Spleen (tissue), 11 donors: ENCODE measurements around the gene KIAA0586. TPM values are rescaled to one million over a fixed set of nuclear protein-coding genes. Genes with fewer than 3 reads are reported as not detected.
"Not testable (repeated sequence)": the region's sequence is repeated elsewhere in the genome, so short reads cannot be mapped to it uniquely, and the experiment has no call there.

Source experiments
- DNase-seq: peaks from one replicate; pipeline ENCODE4 v3.0.0-alpha.2; 2020
- H3K27ac ChIP-seq, 8 donors: fragments of 200-600 bp; sonication (generic) in 7 of 8; 1 replicate in 4 of 8; 2 replicates in 4 of 8; pipeline versions ENCODE4 v1.5.0 to v1.8.0; 2016 to 2021; ENCODE audit warnings: inconsistent platforms in 4 of 8, mild to moderate bottlenecking in 4 of 8, moderate library complexity in 1 of 8
- H3K27me3 ChIP-seq, 7 donors: fragments of 200-600 bp; sonication (generic) in 6 of 7; replicated peaks in 1 of 7; 1 replicate in 4 of 7; 2 replicates in 3 of 7; pipeline versions ENCODE4 v1.5.0 to v1.8.0; 2016 to 2021; ENCODE audit warnings: inconsistent platforms in 3 of 7, mild to moderate bottlenecking in 1 of 7
- H3K36me3 ChIP-seq, 6 donors: fragments of 200-600 bp; sonication (generic) in 5 of 6; 1 replicate in 4 of 6; 2 replicates in 2 of 6; pipeline versions ENCODE4 v1.5.0 to v1.8.0; 2016 to 2021; ENCODE audit warnings: inconsistent platforms in 2 of 6
- H3K4me1 ChIP-seq, 6 donors: fragments of 200-600 bp; sonication (generic) in 5 of 6; 1 replicate in 3 of 6; 2 replicates in 3 of 6; pipeline versions ENCODE4 v1.5.0 to v1.8.0; 2016 to 2021; ENCODE audit warnings: inconsistent platforms in 3 of 6
- H3K4me3 ChIP-seq, 8 donors: fragments of 200-600 bp; sonication (generic) in 7 of 8; 1 replicate in 4 of 8; 2 replicates in 4 of 8; pipeline versions ENCODE4 v1.5.0 to v1.8.0; 2016 to 2021; ENCODE audit warnings: inconsistent platforms in 4 of 8, mild to moderate bottlenecking in 4 of 8, moderate library complexity in 2 of 8
- H3K9me3 ChIP-seq, 8 donors: fragments of 200-600 bp; sonication (generic) in 7 of 8; 1 replicate in 4 of 8; 2 replicates in 4 of 8; pipeline versions ENCODE4 v1.5.0 to v1.8.0; 2016 to 2021; ENCODE audit warnings: inconsistent platforms in 4 of 8
- POLR2A ChIP-seq, 3 donors: fragments of 450-650 bp; IDR thresholded peaks; one replicate each; pipeline ENCODE4 v1.5.1; 2017; ENCODE audit warnings: antibody characterized with exemption in 3 of 3, mild to moderate bottlenecking in 1 of 3
- POLR2AphosphoS5 ChIP-seq, 3 donors: sonication (generic); formaldehyde crosslinking; IDR thresholded peaks; one replicate each; pipeline ENCODE4 v1.5.1; 2017; ENCODE audit warnings: antibody characterized with exemption in 3 of 3
- WGBS, 5 donors: extraction: QIAGEN DNeasy Blood & Tissue Kit in 3 of 5; methylation state at CpG; one replicate each; pipeline versions ENCODE4 v1.1.5 to v1.1.7; 2013 to 2018; 5-methylcytosine and 5-hydroxymethylcytosine counted together
- intact Hi-C: fragments of 100-400 bp; cut with DNase I; formaldehyde crosslinking; loops from one replicate; pipeline ENCODE4 v1.15.0; 2023; ENCODE audit warnings: low total_unique reads
- polyA plus RNA-seq, 3 donors: library from polyadenylated mRNA; stranded (reverse); fragments of 200-250 nt; gene quantifications; one replicate each; pipeline ENCODE4 v1.2.1, GENCODE V29; 2013
- total RNA-seq, 7 donors: library from RNA; depleted of rRNA in 3 of 7; stranded (reverse); fragments of >200 nt in 3 of 7; fragmentation: NEBNext Ultra II Directional in 4 of 7; extraction: Animal tissue kit (Norgen Biotek cat#: 25700) in 4 of 7; gene quantifications; one replicate each; pipeline versions ENCODE4 v1.1.0 to v1.2.1, GENCODE V29; 2016 to 2021
- TF ChIP-seq, protein P1 (sequence below), 11 experiments: fragments of 200-600 bp in 7 of 11; fragments of 450-650 bp in 4 of 11; sonication (generic) in 4 of 11; IDR thresholded peaks in 8 of 11; conservative IDR thresholded peaks in 3 of 11; 1 replicate in 7 of 11; 2 replicates in 4 of 11; pipeline versions ENCODE4 v1.4.0 to v1.8.0; 2016 to 2021; ENCODE audit warnings: antibody characterized with exemption in 11 of 11, inconsistent platforms in 4 of 11, mild to moderate bottlenecking in 1 of 11
- donor health status: healthy with polysubstance abuse.
- donor health status: DM: no; HTN: no; CAD: no; lungs with moderate emphysema.
- donor health status: DM: no; HTN: no; CAD: no.
- donor health status: Bipolar disorder and iron deficiency.
- donor health status: healthy.
- donor health status: DM: no; HTN: no; CAD: no.
- donor health status: DM: yes; HTN: yes; CAD: no.

Gene KIAA0586
- total and polyA plus RNA-seq, 10 donors: 4.7 to 27.5 (median 20.1) TPM

DNA sequence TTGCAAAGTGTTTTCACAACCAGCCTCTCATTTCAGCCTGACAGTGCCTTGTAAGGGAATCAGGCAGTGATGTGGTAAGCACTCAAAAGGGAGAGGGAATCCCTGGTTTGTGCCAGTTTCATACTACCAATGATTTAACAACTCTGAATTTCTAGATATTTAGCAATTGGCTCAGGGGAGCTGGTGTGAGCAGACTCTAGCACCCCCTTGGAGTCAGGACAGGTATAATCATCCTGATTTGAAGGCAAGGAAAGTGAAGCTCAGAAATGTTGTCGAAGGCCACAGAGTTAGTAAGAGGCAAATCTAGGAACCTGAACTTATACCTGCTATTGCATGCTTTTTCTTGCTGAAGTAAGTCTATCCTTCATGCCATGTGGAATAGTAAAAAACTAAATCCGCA lies 147.1 kb downstream of the KIAA0586 start:
- no peaks in the 10 kb centered on the region for H3K27me3 ChIP-seq
- DNase-seq: no peak
- TF ChIP-seq POLR2A (IDR thresholded peaks at IDR 0.05) (no peak), POLR2AphosphoS5 (IDR thresholded peaks at IDR 0.05) (no peak)
- TF ChIP-seq, protein P1, sequence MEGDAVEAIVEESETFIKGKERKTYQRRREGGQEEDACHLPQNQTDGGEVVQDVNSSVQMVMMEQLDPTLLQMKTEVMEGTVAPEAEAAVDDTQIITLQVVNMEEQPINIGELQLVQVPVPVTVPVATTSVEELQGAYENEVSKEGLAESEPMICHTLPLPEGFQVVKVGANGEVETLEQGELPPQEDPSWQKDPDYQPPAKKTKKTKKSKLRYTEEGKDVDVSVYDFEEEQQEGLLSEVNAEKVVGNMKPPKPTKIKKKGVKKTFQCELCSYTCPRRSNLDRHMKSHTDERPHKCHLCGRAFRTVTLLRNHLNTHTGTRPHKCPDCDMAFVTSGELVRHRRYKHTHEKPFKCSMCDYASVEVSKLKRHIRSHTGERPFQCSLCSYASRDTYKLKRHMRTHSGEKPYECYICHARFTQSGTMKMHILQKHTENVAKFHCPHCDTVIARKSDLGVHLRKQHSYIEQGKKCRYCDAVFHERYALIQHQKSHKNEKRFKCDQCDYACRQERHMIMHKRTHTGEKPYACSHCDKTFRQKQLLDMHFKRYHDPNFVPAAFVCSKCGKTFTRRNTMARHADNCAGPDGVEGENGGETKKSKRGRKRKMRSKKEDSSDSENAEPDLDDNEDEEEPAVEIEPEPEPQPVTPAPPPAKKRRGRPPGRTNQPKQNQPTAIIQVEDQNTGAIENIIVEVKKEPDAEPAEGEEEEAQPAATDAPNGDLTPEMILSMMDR (IDR thresholded peaks at IDR 0.05 in 8 of 11, conservative IDR thresholded peaks at IDR 0.05 in 3 of 11): no peak
- no peak overlapping the region for H3K4me3 ChIP-seq
- H3K4me1 ChIP-seq: no peaks in the 10 kb centered on the region
- intact Hi-C loops: no loop called here
- H3K27ac ChIP-seq: no peak overlapping the region
- H3K36me3 ChIP-seq: no peaks in the 10 kb centered on the region
- 87 to 95% (median 89%) methylated on average over 2 of the region's 2 CpGs for WGBS, 5 donors
- no peaks in the 10 kb centered on the region for H3K9me3 ChIP-seq

DNA sequence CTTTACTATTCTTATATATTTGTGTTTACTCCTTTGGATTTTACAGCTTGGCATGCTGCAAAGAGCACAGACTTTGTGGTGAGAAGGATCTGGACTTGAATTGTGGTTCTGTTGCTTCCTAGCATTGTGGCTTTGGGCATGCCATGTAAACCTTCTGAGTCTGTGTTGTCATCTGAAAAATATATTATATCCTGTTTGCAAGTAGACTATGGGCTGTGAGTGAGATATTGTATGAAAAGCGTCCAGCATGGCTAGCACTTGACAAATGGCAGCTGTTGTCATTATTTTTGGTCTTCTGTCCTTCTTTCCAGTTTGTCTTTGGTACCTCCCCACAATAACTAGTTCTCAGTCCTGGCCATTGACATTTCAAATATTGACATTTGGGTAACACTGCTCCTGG lies 148.4 kb downstream of the KIAA0586 start:
- Histone ChIP-seq H3K9me3 (peaks cover 0 to 7% (median 0%) of the 10 kb centered on the region in 8 donors), H3K4me3 (no peak overlapping the region), H3K27ac (no peak overlapping the region), H3K36me3 (no peaks in the 10 kb centered on the region), H3K27me3 (no peaks in the 10 kb centered on the region), H3K4me1 (no peaks in the 10 kb centered on the region)
- WGBS, 5 donors: 11 to 32% (median 15%) methylated on average over 1 of the region's 1 CpG
- no peak for TF ChIP-seq POLR2AphosphoS5 (IDR thresholded peaks at IDR 0.05)
- TF ChIP-seq POLR2A (IDR thresholded peaks at IDR 0.05): no peak
- TF ChIP-seq, protein P1 (IDR thresholded peaks at IDR 0.05 in 8 of 11, conservative IDR thresholded peaks at IDR 0.05 in 3 of 11): no peak
- intact Hi-C loops: no loop called here
- DNase-seq: no peak

DNA sequence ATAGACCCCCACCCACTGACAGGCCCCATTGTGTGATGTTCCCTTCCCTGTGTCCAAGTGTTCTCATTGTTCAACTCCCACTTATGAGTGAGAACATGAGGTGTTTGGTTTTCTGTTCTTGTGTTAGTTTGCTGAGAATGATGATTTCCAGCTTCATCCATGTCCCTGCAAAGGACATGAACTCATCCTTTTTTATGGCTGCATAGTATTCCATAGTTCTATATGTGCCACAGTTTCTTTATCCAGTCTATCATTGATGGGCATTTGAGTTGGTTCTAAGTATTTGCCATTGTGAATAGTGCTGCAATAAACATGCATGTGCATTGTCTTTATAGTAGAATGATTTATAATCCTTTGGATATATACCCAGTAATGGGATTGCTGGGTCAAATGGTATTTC lies 152.5 kb downstream of the KIAA0586 start:
- H3K27me3 ChIP-seq, DNase-seq, H3K4me1 ChIP-seq, H3K27ac ChIP-seq, H3K4me3 ChIP-seq, intact Hi-C loops, H3K36me3 ChIP-seq: not testable (repeated sequence)
- H3K9me3 ChIP-seq: peaks cover 0 to 14% (median 0%) of the 10 kb centered on the region in 8 donors

DNA sequence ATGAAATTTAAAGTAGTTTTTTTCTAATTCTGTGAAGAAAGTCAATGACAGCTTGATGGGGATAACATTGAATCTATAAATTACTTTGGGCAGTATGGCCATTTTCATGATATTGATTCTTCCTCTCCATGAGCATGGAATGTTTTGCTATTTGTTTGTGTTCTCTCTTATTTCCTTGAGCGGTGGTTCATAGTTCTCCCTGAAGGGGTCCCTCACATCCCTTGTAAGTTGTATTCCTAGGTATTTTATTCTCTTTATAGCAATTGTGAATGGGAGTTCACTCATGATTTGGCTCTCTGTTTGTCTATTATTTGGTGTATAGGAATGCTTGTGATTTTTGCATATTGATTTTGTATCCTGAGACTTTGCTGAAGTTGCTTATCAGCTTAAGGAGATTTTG lies 153.9 kb downstream of the KIAA0586 start:
- H3K27me3 ChIP-seq, H3K36me3 ChIP-seq, H3K4me3 ChIP-seq, H3K4me1 ChIP-seq, DNase-seq, intact Hi-C loops, H3K27ac ChIP-seq: not testable (repeated sequence)
- 93 to 100% (median 95%) methylated on average over 1 of the region's 1 CpG for WGBS, 5 donors
- H3K9me3 ChIP-seq: peaks cover 0 to 14% (median 0%) of the 10 kb centered on the region in 8 donors

DNA sequence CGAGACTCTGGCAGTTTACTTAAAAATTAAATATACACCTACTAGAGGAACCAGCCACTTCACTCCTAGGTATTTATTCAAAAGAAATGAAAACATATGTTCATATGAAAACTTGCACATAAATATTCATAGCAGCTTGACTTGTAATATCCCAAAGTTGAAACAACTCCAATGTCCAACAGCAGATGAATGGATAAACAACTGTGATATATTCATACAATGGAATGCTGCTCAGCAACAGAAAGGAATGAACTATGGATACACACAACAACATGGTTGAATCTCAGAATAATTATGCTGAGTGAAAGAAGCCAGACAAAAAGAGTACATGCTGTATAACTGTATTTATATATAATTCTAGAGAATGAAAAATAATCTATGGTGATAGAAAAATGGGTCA lies 156.9 kb downstream of the KIAA0586 start:
- H3K27me3 ChIP-seq: no peaks in the 10 kb centered on the region
- no peaks in the 10 kb centered on the region for H3K36me3 ChIP-seq
- no peak overlapping the region for H3K4me3 ChIP-seq
- peaks cover 0 to 14% (median 0%) of the 10 kb centered on the region in 8 donors for H3K9me3 ChIP-seq
- intact Hi-C loops: no loop called here
- DNase-seq: no peak
- H3K4me1 ChIP-seq: no peaks in the 10 kb centered on the region
- TF ChIP-seq, protein P1 (IDR thresholded peaks at IDR 0.05 in 8 of 11, conservative IDR thresholded peaks at IDR 0.05 in 3 of 11): no peak
- TF ChIP-seq POLR2A (IDR thresholded peaks at IDR 0.05) (no peak), POLR2AphosphoS5 (IDR thresholded peaks at IDR 0.05) (no peak)
- no peak overlapping the region for H3K27ac ChIP-seq
- WGBS, 5 donors: 73 to 82% (median 79%) methylated on average over 1 of the region's 1 CpG
